ENCODE data around the gene ABL1.

DNA sequence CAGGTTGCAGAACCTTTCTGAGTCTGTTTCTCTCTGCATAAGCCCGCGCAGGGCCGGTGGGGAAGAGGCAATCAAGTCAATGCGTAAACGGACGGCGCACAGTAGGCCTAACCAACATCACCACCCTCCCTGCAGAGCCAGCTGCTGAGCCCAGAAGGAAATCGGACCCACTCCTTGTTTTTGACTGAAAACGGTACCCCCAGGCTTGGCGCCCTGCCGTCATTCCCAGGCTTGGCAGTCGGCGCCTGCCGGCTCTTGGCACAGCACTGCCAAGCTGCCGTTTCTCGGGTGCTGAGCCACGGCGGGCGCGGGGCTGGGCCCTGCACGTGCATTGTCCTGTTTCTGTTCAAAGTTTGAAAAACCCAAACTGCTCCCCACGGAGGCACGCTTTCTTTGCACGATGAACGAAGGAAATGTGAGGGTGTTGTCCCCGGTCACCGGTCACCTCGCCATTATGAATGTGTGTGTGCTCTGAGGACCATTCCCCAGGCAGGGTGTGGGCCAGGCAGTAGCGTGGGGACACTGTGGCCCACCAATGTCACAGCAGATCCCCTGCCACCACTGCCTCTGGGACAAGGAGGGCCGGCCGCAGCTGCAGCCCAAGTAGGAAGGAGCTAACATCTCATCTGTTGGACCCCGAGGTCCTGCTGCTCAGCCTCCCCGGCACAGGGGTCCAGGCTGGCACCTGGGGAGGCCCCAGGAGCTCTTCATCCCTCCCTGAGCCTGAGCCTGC, 83.9 kb downstream of the ABL1 start:
- TF ChIP-seq POLR2A (IDR thresholded peaks at IDR 0.05) = no peak
- TF ChIP-seq, protein P1, sequence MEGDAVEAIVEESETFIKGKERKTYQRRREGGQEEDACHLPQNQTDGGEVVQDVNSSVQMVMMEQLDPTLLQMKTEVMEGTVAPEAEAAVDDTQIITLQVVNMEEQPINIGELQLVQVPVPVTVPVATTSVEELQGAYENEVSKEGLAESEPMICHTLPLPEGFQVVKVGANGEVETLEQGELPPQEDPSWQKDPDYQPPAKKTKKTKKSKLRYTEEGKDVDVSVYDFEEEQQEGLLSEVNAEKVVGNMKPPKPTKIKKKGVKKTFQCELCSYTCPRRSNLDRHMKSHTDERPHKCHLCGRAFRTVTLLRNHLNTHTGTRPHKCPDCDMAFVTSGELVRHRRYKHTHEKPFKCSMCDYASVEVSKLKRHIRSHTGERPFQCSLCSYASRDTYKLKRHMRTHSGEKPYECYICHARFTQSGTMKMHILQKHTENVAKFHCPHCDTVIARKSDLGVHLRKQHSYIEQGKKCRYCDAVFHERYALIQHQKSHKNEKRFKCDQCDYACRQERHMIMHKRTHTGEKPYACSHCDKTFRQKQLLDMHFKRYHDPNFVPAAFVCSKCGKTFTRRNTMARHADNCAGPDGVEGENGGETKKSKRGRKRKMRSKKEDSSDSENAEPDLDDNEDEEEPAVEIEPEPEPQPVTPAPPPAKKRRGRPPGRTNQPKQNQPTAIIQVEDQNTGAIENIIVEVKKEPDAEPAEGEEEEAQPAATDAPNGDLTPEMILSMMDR (IDR thresholded peaks at IDR 0.05) = no peak
